Endometrial microvascular endothelial cells (primary cell): ENCODE data around the gene LDB3. TPM values are rescaled to one million over a fixed set of nuclear protein-coding genes. Genes with fewer than 3 reads are reported as not detected.

ENCODE experiments used
- in situ Hi-C: cut with HindIII; loops from 2 replicates; pipeline ENCODE4 v1.10.0; 2017; ENCODE audit warnings: low sequenced_read_pairs, low pct_unique_long_range_greater_than_20kb; ENCODE audit errors: inconsistent ontology term
- total RNA-seq: library from RNA; depleted of rRNA; stranded (reverse); fragments of >200 nt; gene quantifications from one replicate; pipeline ENCODE4 v1.2.3, GENCODE V29; 2015; ENCODE audit errors: inconsistent ontology term

LDB3 gene
- total RNA-seq, 1 donor from 2014 or later = not detected

DNA sequence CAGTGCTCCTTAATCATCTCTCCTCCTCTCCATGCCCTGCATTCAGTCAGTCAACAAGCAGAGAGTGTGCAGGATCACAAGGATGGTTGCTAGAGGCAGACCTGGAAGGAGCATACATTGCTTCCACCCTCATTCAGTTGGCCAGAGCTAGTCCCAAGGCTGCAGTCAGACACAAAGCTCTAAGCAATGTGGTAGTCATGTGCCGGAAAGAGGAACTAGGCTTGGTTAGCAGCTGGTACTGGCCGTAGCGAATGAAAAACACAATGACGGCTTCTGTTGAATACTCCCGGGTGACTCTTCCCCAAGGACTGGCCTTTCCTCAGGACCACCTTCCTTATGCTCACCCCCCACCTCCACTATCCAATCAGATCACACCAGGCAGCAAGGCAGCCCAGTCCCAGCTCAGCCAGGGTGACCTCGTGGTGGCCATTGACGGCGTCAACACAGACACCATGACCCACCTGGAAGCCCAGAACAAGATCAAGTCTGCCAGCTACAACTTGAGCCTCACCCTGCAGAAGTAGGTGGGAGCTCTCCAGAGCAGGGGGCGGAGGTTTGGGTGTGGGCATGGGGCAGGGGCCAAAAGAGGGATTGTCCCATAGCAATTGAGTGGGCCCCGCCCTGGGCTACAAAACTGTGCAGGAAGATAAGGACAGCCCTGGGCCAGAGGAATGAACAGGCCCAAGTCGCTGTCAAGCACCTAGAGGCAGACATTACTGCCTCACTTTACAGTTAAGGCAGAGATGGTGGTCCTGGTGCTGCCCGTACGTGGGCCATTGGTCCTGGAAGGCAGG, 10.9 kb downstream of the LDB3 start:
- in situ Hi-C loops = no loop called here

DNA sequence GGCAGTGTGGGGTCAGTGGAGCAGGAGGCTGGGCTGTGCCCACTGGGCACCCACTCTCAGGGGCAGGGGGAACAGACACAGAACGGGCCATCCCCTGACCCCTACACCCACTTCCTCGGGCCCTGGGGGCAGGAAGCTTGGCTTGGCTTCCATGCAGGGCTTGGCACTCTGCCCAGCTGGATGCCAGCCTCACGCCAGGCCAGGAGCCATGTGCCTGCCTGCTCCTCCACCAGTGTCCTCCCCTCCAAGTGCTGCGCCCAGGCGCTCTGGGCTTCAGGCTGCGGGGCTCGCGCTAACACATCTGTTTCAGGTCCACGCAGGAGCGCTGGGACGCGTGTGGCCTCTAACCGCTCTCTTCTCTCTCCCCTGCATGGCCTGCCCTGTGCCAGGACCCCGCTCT, 12.7 kb downstream of the LDB3 start:
- in situ Hi-C loops = no loop called here

DNA sequence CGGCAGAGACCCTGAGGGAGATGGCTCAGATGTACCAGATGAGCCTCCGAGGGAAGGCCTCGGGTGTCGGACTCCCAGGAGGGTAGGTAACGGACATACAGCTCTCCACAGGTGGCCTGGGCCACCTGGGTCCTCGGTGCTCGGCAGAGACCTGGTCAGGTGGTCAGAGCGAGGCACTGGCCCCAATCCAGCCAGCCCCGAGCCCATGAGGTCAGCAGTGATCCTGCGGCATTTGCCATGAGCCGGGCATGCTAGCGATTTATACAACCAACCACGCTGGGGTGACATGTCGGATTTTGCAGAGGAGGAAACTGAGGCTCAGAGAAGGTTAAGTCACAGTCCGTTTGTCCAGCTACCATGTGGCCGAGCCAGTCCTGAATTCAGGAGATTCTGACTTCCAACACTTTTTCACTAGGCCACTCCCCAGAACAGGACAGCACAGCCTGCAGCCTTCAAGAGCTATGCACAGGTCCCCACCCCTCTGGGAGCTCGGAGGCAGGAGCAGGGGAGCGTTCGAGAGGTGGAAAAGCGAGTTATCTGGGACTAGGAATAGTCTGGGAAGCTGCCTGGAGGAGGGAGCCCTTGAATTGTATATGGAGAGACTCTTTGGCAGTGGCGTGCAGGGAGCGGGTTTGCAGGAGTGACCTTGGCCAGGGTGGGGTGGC, 13.5 kb downstream of the LDB3 start:
- in situ Hi-C loops = no loop called here

DNA sequence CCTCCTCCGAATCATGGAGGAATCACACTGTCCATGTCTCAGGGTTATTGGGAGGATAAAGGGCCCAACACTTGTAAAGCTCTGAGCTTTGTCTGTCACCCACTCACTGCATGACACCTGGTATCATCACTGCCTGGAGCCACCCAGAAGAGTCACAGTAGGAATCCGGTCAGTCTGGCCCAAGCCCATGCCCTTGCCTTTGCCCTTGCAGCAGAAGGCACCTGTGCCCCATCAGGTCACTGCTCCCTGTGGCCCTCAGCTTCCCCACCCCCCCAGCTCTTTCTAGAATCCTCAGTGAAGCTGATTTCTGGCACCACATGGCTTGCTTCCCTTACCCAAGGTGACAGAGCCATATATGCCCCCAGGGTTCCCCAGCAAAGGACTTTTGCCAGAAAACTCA, 14.4 kb downstream of the LDB3 start:
- in situ Hi-C loops = no loop called here

DNA sequence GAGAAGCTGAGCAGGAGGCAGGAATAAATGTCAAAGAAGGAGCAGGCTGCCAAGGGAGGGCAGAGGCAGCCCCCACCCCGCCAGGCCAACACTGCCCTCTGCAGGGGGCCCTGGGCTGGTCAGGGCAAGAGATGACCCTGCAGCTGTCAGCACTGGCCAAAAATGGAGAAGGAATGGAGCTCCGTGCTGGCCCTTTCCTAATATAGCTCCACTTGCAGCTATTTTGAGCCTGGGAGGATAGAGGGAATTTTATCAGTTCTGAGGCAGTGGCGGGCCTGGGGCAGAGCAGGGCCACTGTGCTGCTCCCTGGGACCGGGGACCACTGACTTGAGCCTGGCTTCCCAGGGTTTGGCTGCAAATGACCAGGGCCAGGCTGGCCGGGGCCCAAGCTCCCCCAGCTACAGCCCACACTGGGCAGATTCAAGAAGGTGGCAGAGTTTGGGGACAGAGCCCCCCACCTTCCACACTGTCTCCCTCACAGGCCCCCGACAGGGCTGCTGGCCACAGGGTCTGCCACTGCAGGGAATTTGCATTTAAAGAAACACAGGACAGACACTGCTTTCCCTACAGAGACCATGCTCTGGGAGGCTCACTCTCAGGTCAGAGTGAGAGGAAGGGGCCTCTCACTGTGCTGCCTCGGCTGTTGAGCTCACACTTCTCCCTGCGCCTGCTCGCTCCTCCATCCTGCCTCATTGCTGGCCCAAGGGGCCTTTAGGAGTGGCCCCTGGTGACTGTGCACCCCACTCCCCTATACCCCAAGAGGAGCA, 16.2 kb downstream of the LDB3 start:
- in situ Hi-C loops = no loop called here

DNA sequence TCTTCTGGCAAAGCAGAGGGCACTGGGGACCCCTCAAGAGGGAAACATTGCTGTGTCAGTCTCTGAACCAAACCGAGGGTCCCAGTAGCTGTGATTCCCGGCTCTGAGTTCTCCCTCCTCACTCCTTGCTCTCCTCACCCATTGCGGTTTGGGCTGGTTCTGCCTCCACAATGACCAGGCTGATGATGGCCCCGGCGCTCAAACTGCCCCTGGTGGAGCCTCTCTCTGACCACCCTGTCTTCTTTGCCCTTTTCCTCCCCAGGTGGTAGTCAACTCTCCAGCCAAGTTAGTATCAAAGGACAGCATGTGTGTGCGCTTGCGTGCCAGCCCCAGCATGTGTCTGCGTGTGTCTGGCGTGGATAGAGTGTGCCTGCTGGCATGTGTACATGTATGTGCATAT, 17.1 kb downstream of the LDB3 start:
- in situ Hi-C loops = no loop called here

DNA sequence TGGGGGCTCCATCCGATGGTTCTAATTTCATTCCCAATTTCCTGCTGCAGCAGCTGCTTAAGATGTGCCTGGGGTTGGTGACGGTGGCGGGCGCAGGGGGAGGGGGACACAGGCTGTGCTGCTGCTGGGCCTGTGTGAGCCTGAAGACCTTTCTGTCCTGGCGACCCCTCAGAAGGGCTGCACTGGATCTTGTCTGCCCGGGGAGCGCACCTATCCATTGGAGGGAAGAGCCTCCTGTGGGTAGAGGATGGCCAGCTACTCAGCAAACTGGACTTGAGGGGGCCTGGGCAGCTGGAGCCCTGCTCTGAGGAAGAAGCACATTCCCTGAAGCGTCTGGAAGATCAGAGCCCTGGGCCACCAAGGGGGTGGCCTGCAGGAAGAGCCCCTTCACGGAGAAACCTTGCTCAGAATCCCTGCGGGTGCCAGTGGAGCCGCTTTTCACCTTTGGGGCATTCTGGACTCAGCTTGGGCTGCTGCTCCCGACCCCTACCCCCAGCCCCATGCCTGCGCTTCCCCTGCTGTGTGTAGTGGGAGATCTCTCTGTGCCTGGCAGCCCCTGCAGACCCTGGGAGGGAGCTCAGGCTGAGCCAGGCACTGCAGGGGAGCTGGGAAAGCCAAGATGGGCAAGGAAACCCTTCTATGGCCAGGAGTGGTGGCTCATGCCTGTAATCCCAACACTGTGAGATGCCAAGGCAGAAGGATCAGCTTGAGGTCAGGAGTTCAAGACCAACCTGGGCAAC, 17.8 kb downstream of the LDB3 start:
- in situ Hi-C loops = no loop called here

DNA sequence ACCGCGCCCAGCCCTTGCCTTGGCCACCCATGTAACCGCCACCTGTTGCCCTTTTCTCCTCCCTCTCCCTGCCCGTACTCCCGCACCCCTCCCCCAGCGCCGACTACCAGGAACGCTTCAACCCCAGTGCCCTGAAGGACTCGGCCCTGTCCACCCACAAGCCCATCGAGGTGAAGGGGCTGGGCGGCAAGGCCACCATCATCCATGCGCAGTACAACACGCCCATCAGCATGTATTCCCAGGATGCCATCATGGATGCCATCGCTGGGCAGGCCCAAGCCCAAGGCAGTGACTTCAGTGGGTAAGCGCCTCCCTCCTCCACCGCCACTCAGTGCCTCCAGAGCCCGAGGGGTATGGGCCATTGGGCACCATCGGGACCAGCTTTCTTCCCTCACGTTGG, 18.7 kb downstream of the LDB3 start:
- in situ Hi-C loops = no loop called here

DNA sequence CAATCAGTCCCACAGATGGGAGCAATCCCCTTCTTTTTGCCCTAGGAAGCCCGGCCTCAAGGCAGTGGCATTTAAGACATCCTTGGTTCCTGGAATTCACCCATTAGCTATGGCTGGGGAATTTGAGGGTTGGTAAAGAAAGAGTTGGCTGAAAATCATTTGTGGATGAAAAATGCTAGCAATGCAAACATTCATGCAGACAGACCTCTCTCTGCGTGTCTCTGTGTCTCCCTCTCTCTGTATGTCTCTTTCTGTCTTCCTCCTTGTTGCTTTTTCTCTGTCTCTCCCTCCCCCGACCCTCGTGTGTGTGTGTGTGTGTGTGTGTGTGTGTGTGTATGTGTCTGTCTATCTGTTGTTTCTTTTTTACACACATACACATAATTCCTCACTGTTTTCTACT, 19.4 kb downstream of the LDB3 start:
- in situ Hi-C loops = no loop called here

DNA sequence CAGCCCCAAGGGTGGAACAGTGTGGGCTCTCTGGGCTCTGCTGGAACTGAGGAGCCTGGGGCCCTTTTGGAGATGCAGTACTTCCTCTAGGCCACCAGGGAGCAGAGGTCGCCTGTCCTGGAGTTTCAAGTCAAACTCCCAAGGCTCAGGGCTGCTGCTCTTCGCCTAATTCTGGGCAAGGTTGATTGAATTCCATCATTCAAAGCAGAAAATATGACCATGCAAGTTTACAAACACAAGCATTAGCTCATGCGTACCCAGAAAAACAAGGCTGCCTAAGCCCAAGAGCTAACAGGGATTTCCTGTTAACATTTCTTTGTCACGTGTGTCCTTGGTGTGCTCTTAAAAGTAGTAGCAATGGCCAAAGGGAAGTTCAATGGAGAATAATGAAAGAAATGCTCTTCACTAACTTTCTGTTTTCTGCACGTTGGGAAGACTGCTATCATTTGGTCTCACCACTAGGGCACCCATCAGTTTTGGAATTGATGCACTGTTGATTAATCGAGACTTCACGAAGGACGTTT, 20.1 kb downstream of the LDB3 start:
- in situ Hi-C loops = no loop called here

DNA sequence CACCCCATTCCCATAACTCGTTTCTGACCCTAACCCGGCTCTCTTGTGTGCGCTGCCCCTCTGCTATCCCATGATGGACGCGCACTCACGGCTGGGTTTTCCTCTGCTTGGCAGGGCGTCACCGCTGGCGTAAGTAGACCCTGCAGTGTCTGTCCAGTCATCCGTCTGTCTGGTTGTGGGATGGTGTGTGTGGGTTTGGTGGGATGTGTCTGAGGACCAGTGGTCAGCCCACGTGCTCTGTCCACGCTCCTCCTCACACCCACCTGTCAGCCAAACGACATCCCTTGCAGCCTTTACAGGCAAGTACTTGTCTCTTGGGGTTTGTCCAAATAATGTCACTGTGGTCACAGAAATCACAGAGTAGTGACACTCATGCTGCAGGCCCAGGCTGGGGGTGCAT, 20.8 kb downstream of the LDB3 start:
- in situ Hi-C loops = no loop called here

DNA sequence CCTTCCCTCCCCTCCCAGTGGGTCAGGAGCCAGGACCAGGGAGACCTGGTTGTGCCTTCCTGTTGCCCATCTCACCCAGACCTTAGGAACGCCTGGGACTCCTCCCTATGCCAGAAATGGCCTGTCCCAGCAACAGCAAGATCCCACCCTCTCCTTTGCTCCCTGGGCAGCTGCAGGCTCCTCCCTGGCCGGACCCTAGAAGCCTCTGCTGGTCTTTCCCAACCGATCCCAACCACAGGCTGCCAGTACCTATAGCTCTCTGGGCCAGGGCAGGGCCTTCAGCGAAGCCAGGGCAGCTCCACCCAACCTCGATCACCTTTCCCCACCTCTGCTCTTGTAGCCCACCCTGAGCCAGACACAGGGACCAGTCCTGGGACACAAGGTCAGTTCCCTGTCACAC, 21.9 kb downstream of the LDB3 start:
- in situ Hi-C loops = no loop called here

DNA sequence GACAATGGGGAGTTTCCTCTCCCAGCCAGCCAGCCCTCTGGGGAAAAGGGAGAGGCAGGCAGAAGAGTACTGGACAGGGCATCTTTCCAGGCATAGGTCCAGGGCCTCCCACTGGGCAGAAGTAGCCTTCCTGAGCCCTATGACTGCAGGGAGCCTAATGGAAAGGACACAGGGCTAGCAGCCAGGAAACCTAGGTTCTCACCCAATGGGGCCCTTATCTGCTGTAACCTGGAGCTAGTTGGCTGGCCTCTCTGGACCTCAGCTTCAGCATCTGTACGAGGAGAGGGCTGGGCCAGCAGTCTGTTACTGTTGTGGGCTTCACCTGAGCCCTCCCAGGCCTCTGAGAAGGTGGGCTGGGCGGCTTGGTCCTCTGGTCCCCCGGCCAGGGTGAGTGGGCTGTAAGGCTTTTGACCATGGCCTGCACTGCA, 22.4 kb downstream of the LDB3 start:
- in situ Hi-C loops = no loop called here

DNA sequence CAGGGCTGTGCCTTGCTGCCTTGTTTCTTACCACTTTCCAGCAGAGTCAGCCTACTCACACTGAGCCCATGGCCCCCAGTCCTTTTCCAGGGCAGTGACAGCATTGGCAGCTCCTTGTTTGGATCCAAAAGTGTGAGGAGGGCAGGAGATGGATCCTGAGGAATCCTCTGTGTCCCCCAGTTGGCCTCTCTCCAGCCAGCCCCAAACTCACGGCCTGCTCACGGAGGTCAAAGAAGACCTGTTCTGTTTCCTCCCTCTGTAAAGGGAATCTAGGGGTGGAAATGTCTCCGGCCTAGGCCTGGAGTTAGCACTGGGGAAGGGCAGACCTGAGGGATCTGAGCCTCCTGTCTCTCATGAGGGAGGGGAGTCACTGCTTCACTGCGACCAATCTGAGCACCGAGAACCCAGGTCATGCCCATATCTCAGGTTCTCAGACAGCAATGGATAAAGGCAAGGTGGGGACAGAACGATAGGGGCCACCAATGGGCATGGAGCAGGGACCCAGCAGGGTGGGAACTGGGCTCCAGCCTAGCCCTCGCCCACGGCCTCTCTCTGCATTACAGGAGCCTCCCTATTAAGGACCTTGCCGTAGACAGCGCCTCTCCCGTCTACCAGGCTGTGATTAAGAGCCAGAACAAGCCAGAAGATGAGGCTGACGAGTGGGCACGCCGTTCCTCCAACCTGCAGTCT, 23.2 kb downstream of the LDB3 start:
- in situ Hi-C loops = no loop called here

DNA sequence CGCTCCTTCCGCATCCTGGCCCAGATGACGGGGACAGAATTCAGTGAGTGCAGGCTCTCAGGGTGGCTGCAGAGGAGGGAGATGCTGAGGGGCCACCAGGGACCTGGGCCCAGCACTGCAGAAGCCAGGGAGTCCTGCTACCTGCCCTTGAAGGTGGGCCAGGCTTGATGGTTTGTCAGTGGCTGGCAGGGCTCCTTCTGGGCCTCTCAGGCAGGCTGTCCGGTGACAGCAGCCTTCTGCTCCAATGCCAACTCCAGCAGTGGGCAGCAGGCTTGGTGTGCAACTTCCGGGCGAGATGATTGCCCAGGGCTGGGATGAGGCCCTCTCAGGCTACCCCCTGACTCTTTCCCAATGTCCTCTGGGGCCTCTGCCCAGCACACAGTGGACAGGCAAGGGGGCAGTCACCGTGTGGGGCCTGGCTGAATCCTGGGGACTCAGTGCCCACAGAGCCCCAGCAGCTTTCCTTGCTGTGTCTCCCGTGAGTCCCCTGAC, 23.8 kb downstream of the LDB3 start:
- in situ Hi-C loops = no loop called here

DNA sequence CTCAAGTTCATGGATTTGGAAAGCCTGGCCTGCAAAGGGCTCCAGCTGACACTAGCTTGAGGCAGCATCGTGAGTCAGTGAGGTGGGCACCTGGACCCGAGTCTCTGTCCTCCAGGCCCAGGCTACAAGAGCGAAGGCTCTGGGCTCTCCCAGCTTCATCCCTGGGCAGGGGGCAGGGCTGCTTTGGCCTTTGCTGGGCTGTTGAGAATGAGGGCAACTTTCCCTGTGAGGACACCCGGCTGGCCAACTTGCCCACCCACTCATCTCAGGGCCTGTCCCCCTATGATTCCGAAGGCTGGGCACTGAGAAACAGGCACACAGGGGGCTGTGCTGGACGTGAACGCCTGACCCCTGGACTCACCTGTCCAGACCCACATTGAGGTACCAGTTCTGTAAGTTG, 24.4 kb downstream of the LDB3 start:
- in situ Hi-C loops = no loop called here

DNA sequence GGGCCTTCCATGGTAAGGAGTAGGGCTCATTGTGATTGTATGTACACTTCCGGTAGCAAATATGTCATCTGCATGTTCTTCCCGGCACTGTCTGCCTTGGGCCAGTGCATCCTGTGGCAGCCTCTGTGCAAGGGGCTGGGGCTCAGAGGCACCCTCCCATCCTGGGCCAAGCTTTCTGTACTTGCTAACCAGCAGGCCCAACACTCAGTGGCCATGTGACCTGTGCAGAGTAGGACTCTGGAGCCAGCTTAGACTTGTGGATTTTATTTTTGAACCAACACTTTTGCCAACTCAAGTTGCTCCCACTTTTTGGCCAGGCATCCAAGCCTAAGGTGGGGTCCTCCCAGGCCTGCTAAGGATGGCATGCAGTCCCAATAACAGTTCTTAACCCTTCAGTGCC, 25.0 kb downstream of the LDB3 start:
- in situ Hi-C loops = no loop called here

DNA sequence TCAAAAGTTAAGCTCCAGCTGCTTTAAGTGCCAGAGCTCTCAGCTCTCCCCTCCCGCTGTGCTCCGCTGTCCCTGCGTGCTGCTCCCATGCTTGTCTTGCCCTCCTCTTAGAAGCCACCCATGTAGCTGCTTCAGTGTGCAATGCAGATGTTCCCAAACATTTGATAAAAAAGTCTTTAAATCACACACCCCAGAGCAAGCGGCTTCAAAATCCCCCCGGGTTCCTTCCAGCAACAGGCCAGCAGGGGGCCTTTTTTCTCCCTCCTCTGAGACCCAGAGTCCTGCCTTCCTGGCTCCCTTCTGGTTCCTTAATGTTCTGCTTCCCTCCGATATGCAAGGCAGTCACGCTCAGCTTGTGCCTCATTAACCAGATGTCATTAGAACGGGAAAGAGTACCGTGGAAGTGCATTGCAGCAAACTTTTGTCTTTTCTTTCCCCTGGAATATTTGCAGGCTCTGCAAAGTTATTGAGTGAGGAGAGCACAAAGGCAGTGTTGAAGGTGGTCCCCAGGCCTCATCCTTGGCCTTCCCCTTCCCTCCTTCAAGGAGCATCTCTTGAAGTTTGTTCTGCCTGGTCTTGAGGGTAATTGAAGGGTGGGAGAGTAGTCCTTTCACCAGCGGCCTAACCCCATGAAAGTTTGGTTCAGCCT, 25.5 kb downstream of the LDB3 start:
- in situ Hi-C loops = no loop called here
